ENCODE measurements around the gene RIC8B. TPM values are rescaled to one million over a fixed set of nuclear protein-coding genes. Genes with fewer than 3 reads are reported as not detected.

Gene RIC8B
- total RNA-seq, 1 experiment from 2014 or later = 29.0 TPM

- H3K27ac Mint-ChIP-seq = no peak overlapping the region
- Histone ChIP-seq H3K9ac (ENCODE audit: extremely low read depth, insufficient read length, low read length) (no peak overlapping the region), H3K27ac (ENCODE audit: insufficient read length, low read depth, low read length) (no peak overlapping the region), H3K4ac (ENCODE audit: low read depth, low read length) (no peak overlapping the region), H3K79me2 (ENCODE audit: insufficient read depth, low read length) (no peaks in the 10 kb centered on the region), H3K23ac (ENCODE audit: insufficient read length, low read depth, low read length) (no peak overlapping the region), H2BK12ac (ENCODE audit: insufficient read length, low read depth, low read length) (no peak overlapping the region), H3K4me2 (ENCODE audit: insufficient read depth, insufficient read length, low read length) (no peak overlapping the region), H3K14ac (ENCODE audit: insufficient read depth, low read length) (no peak overlapping the region), H2BK20ac (ENCODE audit: low read depth, low read length, poor library complexity, severe bottlenecking) (no peak overlapping the region), H2BK120ac (ENCODE audit: low read depth, low read length, poor library complexity, severe bottlenecking) (no peak overlapping the region), H2AFZ (ENCODE audit: low read length) (no peak overlapping the region), H3K79me1 (ENCODE audit: insufficient read depth, low read depth, low read length, poor library complexity, severe bottlenecking) (no peaks in the 10 kb centered on the region), H3K27me3 (ENCODE audit: insufficient read depth, low read length) (no peaks in the 10 kb centered on the region), H3K9me3 (ENCODE audit: control insufficient read depth, low read depth, low read length) (no peaks in the 10 kb centered on the region), H3K56ac (ENCODE audit: insufficient read length, low read depth, low read length) (no peak overlapping the region), H3T11ph (ENCODE audit: low read length) (no peak overlapping the region), H2BK5ac (ENCODE audit: insufficient read length, low read length) (no peak overlapping the region), H3K23me2 (ENCODE audit: insufficient read length, low read depth, low read length, poor library complexity, severe bottlenecking) (no peaks in the 10 kb centered on the region), H4K5ac (ENCODE audit: insufficient read length, low read depth, low read length) (no peak overlapping the region), H3K4me1 (ENCODE audit: insufficient read depth, low read length) (no peaks in the 10 kb centered on the region), H3K18ac (ENCODE audit: insufficient read length, low read depth, low read length) (no peak overlapping the region), H2AK5ac (ENCODE audit: insufficient read length, low read length) (no peak overlapping the region), H4K20me1 (ENCODE audit: control insufficient read depth, insufficient read depth, insufficient read length) (no peaks in the 10 kb centered on the region), H2BK15ac (ENCODE audit: low read depth, low read length) (no peak overlapping the region), H4K8ac (replicated peaks; ENCODE audit: insufficient read length, low read depth, low read length) (no peak overlapping the region), H4K91ac (ENCODE audit: insufficient read length, low read depth, low read length) (no peak overlapping the region)
- H3K9me3 Mint-ChIP-seq = no peaks in the 10 kb centered on the region
- no peaks in the 10 kb centered on the region for H3K27me3 Mint-ChIP-seq (ENCODE audit: low read depth)
- no peak overlapping the region for H3K4me3 Mint-ChIP-seq
- H3K4me1 Mint-ChIP-seq = no peaks in the 10 kb centered on the region; a peak in 1 of 4 replicates
- no CpG with 5 or more reads among the region's 2 CpGs for WGBS (ENCODE audit: extremely low coverage, insufficient read length, low lambda C conversion rate)
- TF ChIP-seq CTCF (conservative IDR thresholded peaks at IDR 0.05) = no peak
- no peak for DNase-seq
- peaks cover 4 to 24% (median 13%) of the 10 kb centered on the region in 3 experiments; a peak in 6 of 7 replicates for H3K36me3 Mint-ChIP-seq (ENCODE audit: insufficient read depth in 1 of 3, low read depth in 3 of 3)
Measured at GRCh38 chr12:106886932-106887331, 112.5 kb downstream of the RIC8B start.

All from H9 (cell line).